ENCODE data around the gene KLF6. TPM values are rescaled to one million over a fixed set of nuclear protein-coding genes. Genes with fewer than 3 reads are reported as not detected.

The KLF6 gene
- total RNA-seq, 4 donors from 2014 or later = 185 to 404 (median 276) TPM

DNA sequence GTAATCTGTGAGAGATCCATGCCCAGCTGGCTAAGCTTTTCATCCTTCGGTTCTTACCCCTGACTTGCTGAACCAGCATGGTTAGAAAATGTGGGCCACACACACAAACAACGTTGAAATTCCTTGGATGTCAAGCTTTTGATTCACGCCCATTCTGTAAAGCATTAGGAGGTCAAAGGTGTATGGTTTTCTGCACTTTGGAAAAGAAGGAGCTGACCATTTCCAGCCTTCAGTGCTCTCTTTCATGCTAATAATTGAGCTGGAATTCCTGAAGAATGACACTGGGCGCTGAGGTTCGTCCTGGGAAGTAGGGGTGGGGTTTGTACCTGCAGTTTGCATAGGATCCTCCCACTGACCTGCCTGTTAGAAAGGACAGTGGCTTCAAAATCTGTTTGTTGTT lies 23.1 kb downstream of the KLF6 start:
- ATAC-seq (ENCODE audit: low FRiP score) (no peak), DNase-seq (ENCODE audit: low spot score) (no peak)
- TF ChIP-seq CTCF (IDR thresholded peaks at IDR 0.05) = no peak

GRCh38 chr10:3761021-3761686 lies 23.9 kb downstream of the KLF6 start:
- TF ChIP-seq CTCF (IDR thresholded peaks at IDR 0.05) = no peak
- no peak for DNase-seq (ENCODE audit: low spot score)
- ATAC-seq (ENCODE audit: low FRiP score) = no peak

- DNase-seq (ENCODE audit: low spot score) (no peak), ATAC-seq (ENCODE audit: low FRiP score) (no peak)
- TF ChIP-seq CTCF (IDR thresholded peaks at IDR 0.05) = no peak
Measured at GRCh38 chr10:3760083-3760482, 24.9 kb downstream of the KLF6 start.

- no peak for DNase-seq (ENCODE audit: low spot score)
- ATAC-seq (ENCODE audit: low FRiP score) = no peak
- no peak for TF ChIP-seq CTCF (IDR thresholded peaks at IDR 0.05)
Measured at GRCh38 chr10:3759397-3759796, 25.6 kb downstream of the KLF6 start.

DNA sequence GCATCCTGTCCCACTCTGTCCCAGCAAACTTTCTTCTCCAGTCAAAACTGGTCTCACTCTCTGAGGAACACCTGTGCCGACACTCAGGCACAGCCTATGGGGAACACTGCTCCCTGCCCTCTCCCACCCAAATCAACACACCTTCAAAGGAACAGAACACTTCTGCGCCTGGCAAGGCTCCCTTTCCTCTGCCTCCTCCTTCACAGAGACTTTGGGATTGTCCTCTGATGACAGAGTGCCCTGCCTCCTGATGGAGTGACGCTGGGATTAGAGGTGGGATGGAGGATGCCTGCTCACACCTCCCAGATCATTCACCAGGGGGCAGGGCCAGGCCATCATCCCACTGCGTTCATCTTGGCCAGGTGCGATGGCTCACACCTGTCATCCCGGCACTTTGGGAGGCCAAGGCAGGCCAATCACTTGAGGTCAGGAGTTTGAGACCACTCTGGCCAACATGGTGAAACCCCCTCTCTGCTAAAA lies 26.5 kb downstream of the KLF6 start:
- TF ChIP-seq CTCF (IDR thresholded peaks at IDR 0.05) = no peak
- ATAC-seq (ENCODE audit: low FRiP score) (no peak), DNase-seq (ENCODE audit: low spot score) (no peak)

GRCh38 chr10:3757638-3758490 lies 27.1 kb downstream of the KLF6 start:
- ATAC-seq (ENCODE audit: low FRiP score) = peak; percentile 29
- no peak for TF ChIP-seq CTCF (IDR thresholded peaks at IDR 0.05)
- no peak for DNase-seq (ENCODE audit: low spot score)
